Activated CD4-positive, alpha-beta T cell treated with anti-CD3 and anti-CD28 coated beads, Interleukin-2, amount 10 ng/mL, durations not matched to agents 7 days and 5 days (primary cell): ENCODE results near the gene PTPA. TPM values are rescaled to one million over a fixed set of nuclear protein-coding genes. Genes with fewer than 3 reads are reported as not detected.

Source experiments
- CTCF ChIA-PET: fragments of 350-600 bp; sonication (Branson Sonifier 250); formaldehyde crosslinking; loops from one replicate; lab custom pipeline; 2021; ENCODE audit warnings: antibody characterized with exemption; lab: Charles Lee
- POLR2A ChIA-PET: fragments of 350-600 bp; sonication (Branson Sonifier 250); formaldehyde crosslinking; loops from one replicate; lab custom pipeline; 2021; ENCODE audit warnings: antibody characterized with exemption; lab: Charles Lee
- DNase-seq: peaks from one replicate; pipeline ENCODE4 v3.0.0-alpha.2; 2020
- H3K27ac Mint-ChIP-seq: one replicate; pipeline ENCODE4 v1.8.0; 2021; ENCODE audit warnings: mild to moderate bottlenecking, moderate library complexity, mixed read lengths
- H3K27me3 Mint-ChIP-seq: one replicate; pipeline ENCODE4 v1.8.0; 2021; ENCODE audit warnings: mixed read lengths
- H3K36me3 Mint-ChIP-seq: one replicate; pipeline ENCODE4 v1.8.0; 2021; ENCODE audit warnings: low read depth, mixed read lengths
- H3K4me1 Mint-ChIP-seq: one replicate; pipeline ENCODE4 v1.8.0; 2021; ENCODE audit warnings: mixed read lengths
- H3K4me3 Mint-ChIP-seq: one replicate; pipeline ENCODE4 v1.8.0; 2021; ENCODE audit warnings: mild to moderate bottlenecking, moderate library complexity, mixed read lengths
- H3K9me3 Mint-ChIP-seq: one replicate; pipeline ENCODE4 v1.8.0; 2021; ENCODE audit warnings: mixed read lengths
- total RNA-seq, 2 experiments: library from RNA; stranded (reverse); gene quantifications; one replicate each; pipeline ENCODE4 v1.2.3, GENCODE V29; 2021

PTPA gene
- total RNA-seq, 2 experiments from 2014 or later: 96.4 to 111 TPM

- no peak overlapping the region for H3K4me3 Mint-ChIP-seq
Measured at GRCh38 chr9:129172816-129173215, 61.6 kb downstream of the PTPA start.

GRCh38 chr9:129173296-129174101 is 62.3 kb downstream of the PTPA start:
- peak overlapping the region; percentile 73 for H3K4me3 Mint-ChIP-seq
- H3K4me1 Mint-ChIP-seq: peaks cover 30% of the 10 kb centered on the region
- no peak for DNase-seq
- ChIA-PET CTCF (interaction anchor here (0.5 to 4.3 kb wide), 38 partner anchors 8 to 451 kb away, joined by 3 to 32 read pairs (median 4); partner anchors contain the start of genes DOLPP1 and NTMT1), POLR2A (no interaction called here)
- no peak overlapping the region for H3K27ac Mint-ChIP-seq
- no peaks in the 10 kb centered on the region for H3K36me3 Mint-ChIP-seq
- H3K27me3 Mint-ChIP-seq: peaks cover 19% of the 10 kb centered on the region
- no peaks in the 10 kb centered on the region for H3K9me3 Mint-ChIP-seq

More at GRCh38 chr9:129172816-129173215, 61.6 kb downstream of the PTPA start:
- H3K9me3 Mint-ChIP-seq: no peaks in the 10 kb centered on the region
- POLR2A ChIA-PET: interaction anchor here (0.6 to 1.2 kb wide), 2 partner anchors 19 to 434 kb away, joined by 3 read pairs; no protein-coding TSS in a partner anchor
- CTCF ChIA-PET: interaction anchor here (0.5 to 4.3 kb wide), 18 partner anchors 8 to 591 kb away, joined by 3 to 32 read pairs (median 5); partner anchors contain the start of gene NTMT1
- no peak for DNase-seq
- peaks cover 37% of the 10 kb centered on the region for H3K4me1 Mint-ChIP-seq
- H3K27ac Mint-ChIP-seq: no peak overlapping the region
- peaks cover 19% of the 10 kb centered on the region for H3K27me3 Mint-ChIP-seq
- H3K36me3 Mint-ChIP-seq: no peaks in the 10 kb centered on the region

GRCh38 chr9:129174102-129174723 is 63.0 kb downstream of the PTPA start:
- ChIA-PET POLR2A (no interaction called here), CTCF (interaction anchor here (0.6 to 4.3 kb wide), 37 partner anchors 9 to 620 kb away, joined by 3 to 32 read pairs (median 4); partner anchors contain the start of genes DOLPP1 and NTMT1)
- DNase-seq: peak; percentile 83
- H3K4me3 Mint-ChIP-seq: peak overlapping the region; percentile 73
- H3K36me3 Mint-ChIP-seq: no peaks in the 10 kb centered on the region
- peak overlapping the region; percentile 72 for H3K27ac Mint-ChIP-seq
- H3K4me1 Mint-ChIP-seq: peaks cover 32% of the 10 kb centered on the region
- no peaks in the 10 kb centered on the region for H3K9me3 Mint-ChIP-seq
- peaks cover 19% of the 10 kb centered on the region for H3K27me3 Mint-ChIP-seq

- Mint-ChIP-seq H3K4me1 (peaks cover 32% of the 10 kb centered on the region), H3K27ac (peak overlapping the region; percentile 83), H3K4me3 (peak overlapping the region; percentile 78), H3K36me3 (no peaks in the 10 kb centered on the region), H3K27me3 (peaks cover 19% of the 10 kb centered on the region), H3K9me3 (no peaks in the 10 kb centered on the region)
- CTCF ChIA-PET: interaction anchor here (0.6 to 4.3 kb wide), 28 partner anchors 9 to 619 kb away, joined by 3 to 32 read pairs (median 4); partner anchors contain the start of gene NTMT1
- POLR2A ChIA-PET: no interaction called here
- DNase-seq: peak; percentile 42
Measured at GRCh38 chr9:129174724-129175514, 63.7 kb downstream of the PTPA start.

- CTCF ChIA-PET: interaction anchor here (0.6 to 4.3 kb wide), 10 partner anchors 8 to 449 kb away, joined by 3 to 32 read pairs (median 14); partner anchors contain the start of gene NTMT1
- Mint-ChIP-seq H3K4me1 (peaks cover 26% of the 10 kb centered on the region), H3K27me3 (peaks cover 19% of the 10 kb centered on the region), H3K36me3 (no peaks in the 10 kb centered on the region), H3K27ac (peak overlapping the region; percentile 83), H3K9me3 (no peaks in the 10 kb centered on the region), H3K4me3 (peak overlapping the region; percentile 78)
- POLR2A ChIA-PET: no interaction called here
- DNase-seq: no peak
Measured at GRCh38 chr9:129175515-129175824, 64.3 kb downstream of the PTPA start.

GRCh38 chr9:129175825-129176633 is 64.8 kb downstream of the PTPA start:
- H3K9me3 Mint-ChIP-seq: no peaks in the 10 kb centered on the region
- ChIA-PET CTCF (interaction anchor here (1.0 to 4.3 kb wide), 8 partner anchors 9 to 448 kb away, joined by 3 to 32 read pairs (median 10); partner anchors contain the start of gene NTMT1), POLR2A (no interaction called here)
- peaks cover 21% of the 10 kb centered on the region for H3K4me1 Mint-ChIP-seq
- H3K27ac Mint-ChIP-seq: peak overlapping the region; percentile 83
- H3K4me3 Mint-ChIP-seq: peak overlapping the region; percentile 78
- peaks cover 19% of the 10 kb centered on the region for H3K27me3 Mint-ChIP-seq
- no peaks in the 10 kb centered on the region for H3K36me3 Mint-ChIP-seq
- peak; percentile 58 for DNase-seq

GRCh38 chr9:129176701-129177442 is 65.7 kb downstream of the PTPA start:
- Mint-ChIP-seq H3K27ac (peak overlapping the region; percentile 46), H3K36me3 (no peaks in the 10 kb centered on the region), H3K9me3 (no peaks in the 10 kb centered on the region), H3K4me3 (peak overlapping the region; percentile 78), H3K4me1 (peaks cover 21% of the 10 kb centered on the region), H3K27me3 (peaks cover 18% of the 10 kb centered on the region)
- CTCF ChIA-PET: interaction anchor here (1.0 to 2.4 kb wide), 6 partner anchors 10 to 434 kb away, joined by 3 to 12 read pairs (median 6); no protein-coding TSS in a partner anchor
- POLR2A ChIA-PET: interaction anchor here (1.6 kb wide), 1 partner anchor 282 kb away, joined by 7 read pairs; no protein-coding TSS in a partner anchor
- DNase-seq: no peak

GRCh38 chr9:129177443-129177790 is 66.2 kb downstream of the PTPA start:
- no peak for DNase-seq
- ChIA-PET CTCF (interaction anchor here (0.8 to 2.4 kb wide), 6 partner anchors 11 to 432 kb away, joined by 3 to 12 read pairs (median 4); no protein-coding TSS in a partner anchor), POLR2A (interaction anchor here (1.3 to 1.6 kb wide), 2 partner anchors 10 to 282 kb away, joined by 7 to 8 read pairs; no protein-coding TSS in a partner anchor)
- peaks cover 13% of the 10 kb centered on the region for H3K27me3 Mint-ChIP-seq
- H3K4me1 Mint-ChIP-seq: peaks cover 21% of the 10 kb centered on the region
- H3K27ac Mint-ChIP-seq: no peak overlapping the region
- no peaks in the 10 kb centered on the region for H3K36me3 Mint-ChIP-seq
- no peaks in the 10 kb centered on the region for H3K9me3 Mint-ChIP-seq
- H3K4me3 Mint-ChIP-seq: peak overlapping the region; percentile 85

GRCh38 chr9:129177791-129178567 is 66.8 kb downstream of the PTPA start, which contains the start of gene IER5L:
IER5L (minus strand) TSS chr9:129178261; CDS start chr9:129178052, 209 bp downstream.
- no peaks in the 10 kb centered on the region for H3K36me3 Mint-ChIP-seq
- ChIA-PET CTCF (interaction anchor here (0.5 to 2.4 kb wide), 12 partner anchors 11 to 447 kb away, joined by 3 to 12 read pairs (median 4); no protein-coding TSS in a partner anchor), POLR2A (interaction anchor here (0.6 to 1.6 kb wide), 3 partner anchors 9 to 281 kb away, joined by 4 to 8 read pairs (median 7); no protein-coding TSS in a partner anchor)
- peaks cover 8% of the 10 kb centered on the region for H3K27me3 Mint-ChIP-seq
- peaks cover 21% of the 10 kb centered on the region for H3K4me1 Mint-ChIP-seq
- H3K4me3 Mint-ChIP-seq: peak within 1 kb of the TSS; percentile 85
- peak; percentile 94 for DNase-seq
- peak within 1 kb of the TSS; percentile 75 for H3K27ac Mint-ChIP-seq
- H3K9me3 Mint-ChIP-seq: no peaks in the 10 kb centered on the region
